ENCODE measurements around the gene DIP2C.
A peak's percentile ranks its signal among the peaks of the same experiment; 100 is the strongest.

Gene DIP2C

DNA sequence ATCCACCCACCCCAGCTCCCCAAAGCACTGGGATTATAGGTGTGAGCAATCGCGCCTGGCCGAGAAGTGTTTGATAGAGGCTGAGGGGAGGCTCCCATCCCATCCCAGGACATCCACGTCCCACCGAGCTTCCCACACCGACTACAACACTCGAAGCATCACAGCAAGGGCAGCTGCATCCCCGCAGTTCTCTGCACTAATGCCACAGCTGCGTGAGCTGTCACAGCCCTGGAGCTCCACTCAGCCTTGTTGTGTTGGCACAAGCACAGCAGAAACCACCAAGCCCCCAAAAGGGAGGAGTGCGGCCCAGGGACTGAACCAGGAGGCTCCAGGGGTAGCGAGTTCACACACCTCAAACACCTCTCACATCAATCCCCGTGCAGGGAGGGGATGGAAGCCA is 121.6 kb downstream of the DIP2C start:
- no peak for DNase-seq

DNA sequence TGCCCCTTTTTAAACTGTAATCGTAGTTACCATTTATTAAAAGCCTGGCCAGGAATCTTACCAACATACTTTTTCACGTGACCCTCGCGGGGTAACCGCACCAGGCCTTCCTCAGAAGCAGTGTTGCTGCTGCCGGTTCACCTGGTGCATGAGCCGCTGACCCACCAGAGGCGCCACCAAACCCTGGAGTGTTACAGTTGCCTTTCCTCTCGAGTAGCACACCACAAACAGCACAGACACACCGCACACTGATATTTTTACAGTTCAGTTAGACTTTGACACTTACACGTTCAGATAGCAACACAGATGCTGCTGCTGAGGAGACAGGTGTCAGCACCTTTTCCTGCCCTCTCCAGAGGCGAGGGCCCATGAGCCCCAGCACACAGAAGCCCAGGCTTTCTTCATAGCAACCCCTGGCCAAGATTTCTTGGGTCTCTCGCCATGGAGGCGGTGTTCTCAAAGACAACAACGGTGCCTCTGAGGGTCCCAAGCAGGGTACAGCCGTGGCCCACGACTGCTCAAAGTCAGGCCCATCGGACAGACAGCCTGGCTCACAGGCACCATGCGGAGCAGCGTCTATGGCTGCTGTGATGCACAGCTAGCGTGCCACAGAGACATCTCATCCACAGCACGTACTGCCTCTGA is 123.1 kb downstream of the DIP2C start:
- DNase-seq: no peak

DNA sequence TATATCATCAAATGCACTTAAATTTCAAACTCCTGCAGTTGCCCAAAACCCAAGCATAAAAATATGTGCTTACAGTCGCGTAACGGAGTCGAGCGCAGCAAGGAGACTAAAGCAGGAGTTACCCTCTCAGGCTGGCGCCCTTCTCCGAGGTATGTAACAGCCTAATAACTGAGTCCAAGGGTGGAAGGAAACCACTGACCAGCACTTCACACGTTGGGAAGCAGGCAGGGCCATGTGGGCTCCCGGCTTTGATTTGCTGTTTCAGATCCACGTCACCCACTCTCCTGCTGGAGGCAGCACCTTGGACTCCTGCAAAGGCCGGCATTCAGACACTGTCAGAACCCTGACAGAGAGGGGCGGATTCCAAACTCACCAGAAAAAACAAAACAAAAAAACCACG is 123.8 kb downstream of the DIP2C start:
- no peak for DNase-seq

DNA sequence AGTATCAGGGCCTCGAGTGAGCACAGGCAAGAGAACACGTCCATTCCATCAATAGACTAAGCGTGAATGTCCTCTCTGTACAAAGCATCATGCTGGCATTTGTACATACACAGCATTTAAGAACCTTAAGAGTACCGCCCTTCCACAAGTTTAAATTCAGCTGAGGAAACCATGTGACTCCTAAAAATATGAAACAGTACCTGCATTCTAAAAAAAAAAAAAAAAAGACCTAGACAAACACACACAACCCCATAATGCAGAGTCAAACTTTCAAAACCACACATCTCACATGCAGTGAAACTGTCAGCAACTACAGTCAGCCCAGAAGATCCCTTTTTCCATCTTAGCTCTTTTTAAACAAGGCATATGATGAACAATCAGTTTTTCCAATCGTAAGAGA is 124.3 kb downstream of the DIP2C start:
- DNase-seq: no peak

DNA sequence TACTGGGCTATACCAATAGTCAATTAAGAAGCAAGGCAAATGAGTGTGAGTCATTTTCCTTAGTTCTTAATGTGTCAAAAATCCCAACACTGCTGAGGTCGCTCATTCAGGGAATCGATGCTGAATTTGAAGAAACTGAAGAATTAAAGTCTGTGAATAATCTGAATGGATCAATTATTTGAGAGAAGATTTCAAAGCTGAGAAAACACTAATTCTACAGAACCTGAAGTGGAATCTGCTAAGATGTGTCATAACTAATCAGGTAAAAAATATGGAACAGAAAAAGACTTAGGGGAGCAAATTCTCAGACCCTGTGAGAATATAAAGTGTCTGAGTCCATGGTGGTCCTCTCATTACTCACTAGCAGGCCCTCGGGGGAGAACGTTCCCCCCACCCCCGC is 125.6 kb downstream of the DIP2C start:
- DNase-seq: no peak

DNA sequence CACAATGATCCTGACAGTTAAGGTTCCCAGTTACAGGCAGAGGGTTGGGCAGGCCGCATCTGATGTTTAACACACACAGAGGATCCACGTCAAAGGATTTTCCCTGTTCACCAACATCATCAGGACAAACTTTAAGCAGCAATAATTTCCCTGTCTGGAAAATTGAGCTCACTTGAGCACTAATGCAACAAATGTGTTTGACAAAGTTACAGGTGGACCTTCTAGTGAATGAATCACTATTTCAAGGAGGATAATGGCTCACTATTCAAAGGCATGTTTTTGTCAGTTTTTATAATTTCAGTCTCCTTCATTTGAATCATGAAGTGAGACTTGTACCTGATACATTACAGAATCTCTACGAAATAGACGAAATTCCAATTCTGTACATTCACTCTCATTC is 127.3 kb downstream of the DIP2C start:
- no peak for DNase-seq

DNA sequence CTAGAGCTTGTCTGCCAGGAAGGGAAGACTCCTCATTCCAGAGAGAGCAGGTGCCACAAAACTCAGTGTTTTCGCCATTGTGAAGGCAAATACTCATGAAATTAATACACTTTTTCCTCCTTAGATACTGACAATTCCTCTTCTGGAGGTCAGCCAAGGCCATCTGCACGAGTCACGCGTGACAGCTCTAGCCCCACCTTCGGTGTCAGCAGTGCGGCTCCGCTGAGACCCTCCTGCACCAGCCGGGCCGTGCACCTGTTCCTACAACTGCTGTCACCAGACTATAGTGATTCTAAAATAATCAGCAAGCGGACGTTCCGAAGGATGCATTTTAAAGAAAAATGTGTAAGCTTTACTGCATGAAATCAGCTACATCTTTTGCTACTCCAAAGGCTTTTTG is 127.7 kb downstream of the DIP2C start:
- DNase-seq: peak; percentile 47

DNA sequence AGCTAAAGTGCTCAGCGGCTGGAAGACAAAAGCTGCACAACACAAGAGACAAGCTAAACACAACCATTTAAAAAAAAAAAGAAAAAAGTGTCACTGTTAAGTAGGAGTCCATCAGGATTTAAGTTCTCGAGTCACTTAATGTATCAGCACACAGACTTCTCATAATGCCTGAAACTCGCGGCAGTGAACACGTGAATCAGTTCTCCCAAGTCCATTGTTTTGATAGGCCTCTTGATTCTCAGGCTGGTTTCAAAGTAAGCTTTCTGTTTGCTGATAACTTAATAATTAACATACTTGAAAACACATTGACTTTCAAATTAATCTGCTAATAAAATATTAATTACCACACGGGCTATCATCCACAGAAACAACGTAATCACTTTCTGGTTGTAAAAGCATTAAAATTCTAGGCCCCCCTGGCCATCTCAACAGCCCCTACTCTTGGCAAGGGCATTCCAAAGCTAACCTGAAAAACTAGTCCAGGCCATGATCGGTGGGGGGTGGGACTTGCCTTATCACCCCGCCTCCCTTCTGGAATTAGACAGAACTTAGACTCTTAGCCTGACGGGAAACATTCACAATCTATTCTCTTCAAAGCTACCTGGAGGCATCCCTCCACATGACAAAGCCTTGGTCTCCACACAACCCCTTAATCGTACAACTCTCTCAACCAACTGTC is 129.0 kb downstream of the DIP2C start:
- DNase-seq: no peak

DNA sequence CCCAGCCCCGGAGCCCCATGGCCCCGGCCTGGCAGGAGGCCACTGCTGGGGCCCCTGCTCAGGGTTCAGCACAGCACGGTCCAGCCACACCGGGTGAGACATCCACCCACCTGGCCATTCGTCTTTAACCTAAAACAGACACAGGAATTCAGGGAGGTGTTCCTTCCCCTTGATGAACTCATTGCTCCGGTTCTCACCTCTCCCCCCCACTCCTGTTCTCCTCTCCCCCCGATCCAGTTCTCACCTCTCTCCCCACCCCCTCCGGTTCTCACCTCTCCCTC is 129.8 kb downstream of the DIP2C start:
- no peak for DNase-seq

DNA sequence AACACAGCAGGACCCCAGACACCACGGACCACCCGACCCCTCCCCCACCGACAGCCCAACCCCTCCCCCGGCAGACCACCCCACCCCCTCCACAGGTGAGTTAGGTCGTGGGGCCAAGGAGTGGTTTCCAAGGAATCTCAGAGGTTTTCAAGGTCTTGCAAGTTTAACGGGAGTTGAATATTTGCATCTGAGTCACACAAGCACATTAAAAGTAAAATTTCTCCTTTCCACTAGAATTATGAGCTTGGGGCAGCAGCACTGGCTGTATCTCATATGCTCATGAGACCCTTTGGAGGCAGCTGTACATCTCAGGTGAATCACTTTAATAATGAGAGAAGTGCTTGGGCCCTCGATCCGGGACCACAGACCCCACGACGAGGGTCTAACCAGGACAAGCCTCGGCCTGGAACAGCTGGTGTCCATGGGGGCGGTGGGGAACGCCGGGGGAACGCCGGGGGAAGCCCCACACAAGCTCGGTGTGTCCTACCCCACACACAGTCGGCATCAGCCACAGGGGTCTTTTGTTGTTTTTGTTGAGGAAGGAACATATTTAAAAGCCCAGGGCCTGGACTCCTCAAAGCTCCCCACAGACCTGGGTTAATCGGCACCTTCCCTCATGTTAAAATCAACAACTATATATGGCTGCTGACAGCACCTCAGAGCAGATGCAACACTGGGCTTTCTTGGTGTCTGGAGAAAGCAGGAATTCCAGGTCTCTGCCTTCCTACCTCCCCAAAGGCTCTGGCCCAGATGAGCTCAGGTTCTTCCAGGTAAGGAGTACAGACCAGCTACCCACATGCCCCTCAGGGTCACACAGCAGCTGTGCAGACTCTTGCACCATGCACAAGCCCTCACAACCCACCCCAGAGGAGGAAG is 130.3 kb downstream of the DIP2C start:
- DNase-seq: no peak

DNA sequence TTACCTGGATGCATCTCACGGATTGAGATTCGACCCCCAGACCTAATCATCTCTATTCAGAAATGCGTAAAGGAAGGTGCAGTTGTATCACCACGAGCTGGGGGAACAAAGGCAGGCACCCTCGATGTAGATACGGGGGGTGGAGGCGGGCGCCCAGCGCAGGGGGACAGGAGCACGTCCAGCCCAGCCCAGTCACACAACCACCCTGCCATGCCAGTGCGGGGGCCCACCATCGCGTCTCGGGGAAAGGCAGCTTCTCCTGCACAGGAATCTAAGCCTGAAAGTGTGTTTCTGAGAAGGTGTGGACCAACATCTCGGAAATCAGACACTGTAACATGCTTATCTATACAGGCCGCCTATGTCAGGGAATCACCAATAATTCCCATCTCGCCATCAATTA is 131.1 kb downstream of the DIP2C start:
- no peak for DNase-seq

DNA sequence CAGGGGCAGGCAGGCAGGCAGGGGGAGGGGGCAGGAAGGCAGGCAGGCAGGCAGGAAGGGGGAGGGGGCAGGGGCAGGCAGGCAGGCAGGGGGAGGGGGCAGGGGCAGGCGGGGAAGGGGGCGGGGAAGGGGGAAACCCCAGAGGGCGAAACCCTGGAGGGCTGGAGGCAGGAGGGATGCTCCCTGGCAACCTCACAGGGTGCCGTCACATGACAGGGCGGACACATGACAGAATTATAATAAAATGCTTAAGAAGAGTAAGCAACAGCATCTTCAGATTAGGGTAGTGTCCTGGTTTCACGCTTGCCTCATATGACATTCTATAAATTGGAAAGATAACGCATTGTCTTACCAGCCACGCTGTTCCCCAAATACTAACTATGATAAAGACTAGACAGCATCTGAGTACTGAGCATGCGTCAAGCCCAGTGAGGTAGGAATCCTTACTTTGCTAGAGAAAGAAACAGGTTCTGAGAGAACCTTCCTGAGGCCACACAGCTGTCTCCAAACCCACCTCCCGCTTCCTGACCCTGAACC is 131.6 kb downstream of the DIP2C start:
- DNase-seq: no peak

DNA sequence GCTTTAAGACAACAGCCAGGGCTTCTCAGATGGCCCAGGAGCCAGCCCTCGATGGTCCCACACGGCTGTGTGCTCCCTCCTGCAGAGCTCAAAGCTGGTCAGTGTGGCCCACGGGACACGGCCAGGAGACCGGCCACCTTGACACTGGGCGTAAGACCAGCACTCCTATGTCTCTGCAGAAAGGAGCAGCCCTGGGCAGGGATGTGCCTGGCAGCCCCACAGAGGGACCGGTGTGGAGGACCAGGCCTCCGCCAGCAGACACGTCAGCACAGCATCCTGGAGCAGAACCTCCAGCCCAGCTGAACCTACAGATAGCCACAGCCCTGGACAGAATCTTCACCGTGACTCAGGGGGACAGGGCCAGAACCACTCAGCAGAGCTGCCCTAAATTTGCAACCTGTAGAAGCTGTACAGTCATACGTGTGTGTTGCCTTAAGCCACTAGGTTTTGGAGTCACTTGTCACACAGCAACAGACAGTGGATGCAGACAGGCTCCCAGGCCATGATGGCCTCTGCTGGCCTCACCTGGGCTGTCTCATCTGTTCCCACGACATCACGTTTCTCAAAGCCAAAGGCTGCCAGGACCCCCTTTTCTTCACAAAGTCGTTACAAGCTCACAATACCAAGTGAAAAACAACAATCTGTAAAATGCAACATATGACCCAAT is 132.4 kb downstream of the DIP2C start:
- DNase-seq: no peak

DNA sequence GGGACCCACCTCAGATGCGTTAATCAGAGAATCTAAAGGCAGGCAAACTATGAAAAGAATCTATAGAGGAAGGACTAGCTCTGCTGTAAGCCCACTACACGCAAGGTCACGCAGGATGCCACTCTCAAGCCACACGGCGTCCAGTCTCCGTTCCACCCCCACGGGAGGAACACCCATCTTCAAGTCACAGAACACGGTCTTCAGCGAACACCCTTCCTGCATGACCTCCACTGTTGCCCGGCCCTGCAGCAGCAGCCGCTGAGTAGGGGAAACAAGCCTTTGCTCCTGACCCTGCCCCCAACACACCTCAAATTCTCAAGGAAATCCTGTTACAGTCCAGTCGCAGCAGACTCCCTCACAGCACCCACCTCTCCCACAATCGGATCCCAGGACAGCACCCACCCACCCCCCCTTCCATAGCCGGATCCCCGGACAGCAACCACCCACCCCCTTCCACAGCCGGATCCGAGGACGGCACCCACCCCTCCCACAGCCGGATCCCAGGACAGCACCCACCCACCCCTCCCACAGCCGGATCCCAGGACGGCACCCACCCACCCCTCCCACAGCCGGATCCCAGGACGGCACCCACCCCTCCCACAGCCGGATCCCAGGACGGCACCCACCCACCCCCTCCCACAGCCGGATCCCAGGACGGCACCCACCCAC is 133.7 kb downstream of the DIP2C start:
- no peak for DNase-seq

DNA sequence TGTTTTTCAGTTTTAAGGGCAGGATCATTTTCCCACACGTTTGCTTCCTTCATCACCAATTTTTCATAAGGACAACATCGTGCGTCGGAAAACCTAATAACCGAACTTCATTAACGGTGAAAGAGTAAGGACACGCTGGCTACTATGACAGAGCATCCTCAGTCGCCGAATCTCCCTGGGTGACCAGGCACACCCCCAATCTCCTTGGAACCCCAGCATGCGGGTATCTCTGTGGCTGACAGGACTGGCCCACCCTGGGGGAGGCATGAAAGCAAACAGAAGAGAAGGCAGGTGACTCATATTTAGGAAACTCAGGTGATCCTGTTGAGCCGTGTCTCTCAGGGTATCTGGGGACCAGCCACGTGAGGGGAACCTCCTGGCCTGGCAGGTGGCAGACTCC is 134.2 kb downstream of the DIP2C start:
- no peak for DNase-seq

DNA sequence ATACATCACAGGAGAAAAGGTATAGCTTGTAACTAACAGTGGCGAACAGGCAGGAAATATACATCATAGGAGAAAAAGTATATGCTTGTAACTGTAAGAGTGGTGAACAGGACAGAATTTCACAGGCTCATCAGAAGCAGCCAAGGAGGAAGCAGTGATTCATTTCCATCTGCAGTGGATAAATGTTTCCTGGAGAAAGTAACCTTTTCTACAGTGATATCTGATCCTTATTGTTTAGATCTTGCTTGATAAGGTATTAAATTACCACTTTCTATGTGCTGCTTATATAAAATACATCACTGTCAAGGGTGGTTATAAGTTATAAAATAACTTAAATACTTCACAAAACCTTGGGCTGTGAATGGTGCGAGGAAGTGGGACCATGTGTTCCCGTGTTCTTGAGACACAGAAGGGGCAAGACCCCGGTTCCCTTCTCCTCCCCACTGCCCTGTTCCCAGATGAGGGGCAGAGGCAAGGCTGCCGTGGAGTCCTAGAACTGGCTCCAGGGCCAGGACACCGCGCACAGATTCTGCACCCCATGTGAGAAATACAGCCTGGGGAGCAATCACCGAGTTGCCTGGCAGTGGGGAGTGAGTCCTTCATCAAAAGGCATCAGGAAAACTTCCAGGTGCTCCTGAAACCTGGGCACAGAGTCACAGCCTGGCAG is 135.2 kb downstream of the DIP2C start:
- DNase-seq: no peak

DNA sequence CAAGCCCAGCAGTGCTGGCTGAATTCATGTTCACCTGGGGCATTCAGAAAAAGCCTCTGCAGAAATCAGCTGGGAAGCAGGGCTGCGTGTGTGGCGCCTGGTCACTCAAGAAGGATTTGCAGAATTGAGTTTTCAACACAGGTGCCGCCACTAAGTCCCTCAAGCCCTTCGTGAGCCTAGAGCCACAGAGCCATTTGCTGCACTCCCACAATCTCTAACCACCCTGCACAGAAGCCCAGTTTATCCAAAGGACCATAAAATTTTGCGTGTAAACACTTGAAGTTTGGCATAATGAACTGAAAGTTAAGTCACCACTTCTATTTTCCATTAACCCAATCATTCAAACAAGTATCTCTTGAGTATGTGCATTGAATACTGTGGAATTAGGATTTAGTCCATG is 136.2 kb downstream of the DIP2C start:
- DNase-seq: no peak

DNA sequence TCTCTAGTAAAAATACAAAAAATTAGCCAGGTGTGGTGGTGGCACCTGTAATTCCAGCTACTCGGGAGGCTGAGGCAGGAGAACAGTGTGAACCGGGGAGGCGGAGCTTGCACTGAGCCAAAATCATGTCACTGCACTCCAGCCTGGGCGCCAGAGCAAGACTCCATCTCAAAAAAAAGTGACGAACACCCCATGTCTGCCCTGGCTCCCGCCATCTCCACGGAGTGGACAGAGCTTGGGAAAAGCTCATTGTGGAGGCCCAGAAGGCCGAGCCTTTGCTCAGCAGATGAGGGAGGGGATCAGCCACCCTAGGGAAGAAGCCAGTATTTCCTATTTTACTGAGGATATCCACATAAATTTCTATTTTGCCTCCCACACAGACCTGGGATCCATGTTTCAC is 136.8 kb downstream of the DIP2C start:
- no peak for DNase-seq

DNA sequence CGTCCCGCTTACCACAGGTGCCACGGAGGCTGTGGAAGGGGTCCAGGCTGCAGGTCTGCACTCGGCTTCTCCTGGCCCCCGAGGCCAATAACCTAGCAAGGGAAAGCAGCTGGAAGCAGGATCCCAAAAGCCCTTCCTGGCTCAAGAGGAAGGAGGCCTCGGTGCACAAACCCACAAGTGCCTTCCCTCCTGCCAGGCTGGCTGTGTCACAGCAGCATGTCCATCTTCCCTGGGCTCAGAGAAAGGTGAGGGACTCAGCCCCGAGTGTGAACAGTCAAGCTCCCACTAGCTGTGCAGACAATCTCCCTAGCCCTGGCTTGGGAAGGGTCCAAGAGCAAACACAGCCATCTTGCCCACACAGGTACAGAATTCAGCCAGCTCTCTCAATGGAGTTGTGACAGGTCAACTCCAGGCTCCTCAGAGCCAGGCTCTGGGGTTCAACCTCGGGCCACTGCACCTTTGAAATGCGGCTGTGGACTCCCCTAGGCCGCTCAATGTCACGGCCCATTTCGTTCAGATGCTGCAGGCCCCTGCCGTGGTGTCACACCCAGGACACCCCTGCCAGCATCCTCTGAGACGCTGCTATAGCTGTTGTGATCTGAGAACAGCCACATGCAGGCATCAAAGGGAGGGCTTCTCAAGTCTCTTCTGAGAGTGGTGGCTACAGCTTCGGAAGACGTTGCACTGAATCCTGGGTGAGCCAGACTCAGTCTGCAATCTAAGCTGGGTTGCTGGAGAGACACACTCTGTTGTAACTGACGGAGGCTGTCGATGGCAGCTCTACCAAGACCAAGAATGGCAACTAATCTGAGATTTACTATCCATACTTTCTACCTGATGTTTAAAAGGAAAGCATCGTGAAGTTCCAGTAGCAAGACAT is 137.9 kb downstream of the DIP2C start:
- no peak for DNase-seq

DNA sequence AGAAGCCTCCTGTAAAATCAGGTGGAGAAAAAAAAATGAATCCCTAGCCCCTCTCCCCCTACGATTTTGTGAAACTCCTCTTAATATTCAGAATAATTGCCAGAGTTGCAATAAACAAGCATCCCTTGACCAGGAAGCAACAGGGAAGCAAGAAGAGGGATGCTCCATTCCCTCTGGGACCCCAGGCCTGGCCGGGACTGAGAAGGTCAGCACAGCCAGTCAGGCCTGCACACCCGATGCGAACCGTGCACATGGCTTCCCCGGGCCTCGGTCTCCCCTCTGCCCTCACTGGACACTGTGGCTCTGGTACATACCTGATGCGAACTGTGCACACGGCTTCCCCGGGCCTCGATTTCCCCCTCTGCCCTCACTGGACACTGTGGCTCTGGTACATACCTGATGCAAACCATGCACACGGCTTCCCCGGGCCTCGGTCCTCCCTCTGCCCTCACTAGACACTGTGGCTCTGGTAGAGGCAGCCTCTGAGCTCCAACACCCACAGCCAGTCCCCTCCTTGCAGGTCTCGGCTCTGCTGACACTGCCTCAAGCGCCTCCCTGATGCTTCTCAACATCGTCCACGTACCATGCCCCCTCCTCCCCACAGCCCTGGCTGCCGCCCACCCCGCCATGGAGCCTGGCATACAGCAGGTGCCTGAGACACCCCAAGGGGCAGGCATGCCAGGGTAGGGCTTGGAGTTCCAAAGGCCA is 138.6 kb downstream of the DIP2C start:
- DNase-seq: no peak

DNA sequence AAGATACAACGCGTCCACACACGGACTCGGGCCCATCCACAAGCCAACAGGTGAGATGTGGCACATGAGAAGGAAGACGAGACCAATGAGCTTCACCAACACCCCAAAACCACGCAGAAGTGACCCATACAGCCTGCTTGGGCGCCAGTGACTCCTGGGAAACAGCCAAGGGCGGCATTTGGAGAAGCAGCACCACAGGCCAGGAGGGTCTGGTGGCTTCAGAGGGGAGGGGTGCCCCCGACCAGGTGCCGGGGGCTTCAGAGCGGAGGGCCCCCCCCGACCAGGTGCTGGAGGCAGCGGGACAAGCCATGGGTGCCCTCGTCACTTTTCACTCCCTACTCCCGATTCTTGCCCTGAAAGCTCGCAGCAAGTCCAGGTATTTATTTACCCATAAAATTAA is 140.1 kb downstream of the DIP2C start:
- DNase-seq: no peak

All from NCI-H2171 (cell line).